ENCODE measurements around the gene CACNA1H.
"Not testable (repeated sequence)": the region's sequence is repeated elsewhere in the genome, so short reads cannot be mapped to it uniquely, and the experiment has no call there.

Gene CACNA1H

GRCh38 chr16:1255276-1256122, 102.6 kb downstream of the CACNA1H start, which contains the start of gene TPSD1:
TPSD1 (plus strand) TSS chr16:1256069; CDS start chr16:1256281, 212 bp downstream.
- not testable (repeated sequence) for DNase-seq (ENCODE audit: low read depth)

GRCh38 chr16:1256296-1256873, 103.5 kb downstream of the CACNA1H start:
- DNase-seq (ENCODE audit: low read depth), result not testable (repeated sequence)

GRCh38 chr16:1256874-1257322, 104.0 kb downstream of the CACNA1H start:
- DNase-seq (ENCODE audit: low read depth), result no peak

GRCh38 chr16:1257561-1258224, 104.8 kb downstream of the CACNA1H start:
- DNase-seq (ENCODE audit: low read depth), result no peak

- DNase-seq (ENCODE audit: low read depth), result no peak
These were observed 105.3 kb downstream of the CACNA1H start for GRCh38 chr16:1258225-1258600.

- no peak for DNase-seq (ENCODE audit: low read depth)
These were observed 106.2 kb downstream of the CACNA1H start for GRCh38 chr16:1258906-1259759.

- DNase-seq (ENCODE audit: low read depth), result no peak
These were observed 106.8 kb downstream of the CACNA1H start for GRCh38 chr16:1259760-1260068.

- no peak for DNase-seq (ENCODE audit: low read depth)
These were observed 107.3 kb downstream of the CACNA1H start for GRCh38 chr16:1260101-1260680.

- DNase-seq (ENCODE audit: low read depth), result no peak
These were observed 108.4 kb downstream of the CACNA1H start for GRCh38 chr16:1261131-1261892.

GRCh38 chr16:1262210-1262845, 109.4 kb downstream of the CACNA1H start:
- DNase-seq (ENCODE audit: low read depth), result no peak

GRCh38 chr16:1262846-1263221, 109.9 kb downstream of the CACNA1H start:
- DNase-seq (ENCODE audit: low read depth), result no peak

- DNase-seq (ENCODE audit: low read depth), result no peak
These were observed 110.9 kb downstream of the CACNA1H start for GRCh38 chr16:1263591-1264344.

GRCh38 chr16:1264345-1265089, 111.6 kb downstream of the CACNA1H start:
- DNase-seq (ENCODE audit: low read depth), result no peak

- no peak for DNase-seq (ENCODE audit: low read depth)
These were observed 112.3 kb downstream of the CACNA1H start for GRCh38 chr16:1265090-1265630.

- DNase-seq (ENCODE audit: low read depth), result no peak
These were observed 112.9 kb downstream of the CACNA1H start for GRCh38 chr16:1265826-1266225.

- DNase-seq (ENCODE audit: low read depth), result not testable (repeated sequence)
These were observed 116.5 kb downstream of the CACNA1H start for GRCh38 chr16:1269418-1269817.

GRCh38 chr16:1271380-1271723, 118.4 kb downstream of the CACNA1H start:
- no peak for DNase-seq (ENCODE audit: low read depth)
